Prostate gland (tissue), 2 donors: ENCODE data around the gene PEX7. TPM values are rescaled to one million over a fixed set of nuclear protein-coding genes. Genes with fewer than 3 reads are reported as not detected.

Experiments used
- DNase-seq: peaks from one replicate; pipeline ENCODE4 v3.0.0-alpha.2; 2019; ENCODE audit warnings: low spot score
- H3K27ac ChIP-seq, 2 donors: fragments of 200-600 bp; sonication (generic); 2 replicates each; pipeline ENCODE4 v1.5.1; 2017 to 2019
- H3K27me3 ChIP-seq: fragments of 200-600 bp; sonication (generic); replicated peaks from 2 replicates; pipeline ENCODE4 v1.5.1; 2019; ENCODE audit not compliant: insufficient read depth
- H3K36me3 ChIP-seq, 2 donors: fragments of 200-600 bp; sonication (generic); 1 replicate in 1 of 2; 2 replicates in 1 of 2; pipeline versions ENCODE4 v1.5.1 to v1.8.1; 2017 to 2019
- H3K4me1 ChIP-seq: fragments of 200-600 bp; sonication (generic); replicated peaks from 2 replicates; pipeline ENCODE4 v1.5.1; 2019
- H3K4me3 ChIP-seq, 2 donors: fragments of 200-600 bp; sonication (generic); 2 replicates each; pipeline ENCODE4 v1.5.1; 2017 to 2019
- H3K9me3 ChIP-seq: fragments of 200-600 bp; sonication (generic); 2 replicates; pipeline ENCODE4 v1.5.1; 2017
- POLR2A ChIP-seq: fragments of 450-650 bp; IDR thresholded peaks from one replicate; pipeline ENCODE4 v1.6.1; 2016; ENCODE audit warnings: antibody characterized with exemption, mild to moderate bottlenecking
- POLR2AphosphoS5 ChIP-seq: sonication (generic); formaldehyde crosslinking; IDR thresholded peaks from one replicate; pipeline ENCODE4 v1.6.1; 2017; ENCODE audit warnings: antibody characterized with exemption
- WGBS: methylation state at CpG from one replicate; pipeline ENCODE4 v1.1.5; 2018; 5-methylcytosine and 5-hydroxymethylcytosine counted together
- intact Hi-C: fragments of 100-400 bp; cut with DNase I; formaldehyde crosslinking; loops from one replicate; pipeline ENCODE4 v1.14.2; 2022
- total RNA-seq, 2 donors: library from RNA; depleted of rRNA; stranded (reverse); fragments of >200 nt; gene quantifications; one replicate each; pipeline ENCODE4 v1.1.0, GENCODE V29; 2016
- TF ChIP-seq, protein P1 (sequence below), 4 experiments: fragments of 200-600 bp in 2 of 4; fragments of 450-650 bp in 2 of 4; sonication (generic) in 2 of 4; IDR thresholded peaks; 1 replicate in 3 of 4; 2 replicates in 1 of 4; pipeline ENCODE4 v1.5.1; 2016 to 2019; ENCODE audit warnings: antibody characterized with exemption in 4 of 4, mild to moderate bottlenecking in 2 of 4, moderate library complexity in 2 of 4

Gene PEX7
- total RNA-seq, 2 donors from 2014 or later, result 15.4 to 27.6 TPM

DNA sequence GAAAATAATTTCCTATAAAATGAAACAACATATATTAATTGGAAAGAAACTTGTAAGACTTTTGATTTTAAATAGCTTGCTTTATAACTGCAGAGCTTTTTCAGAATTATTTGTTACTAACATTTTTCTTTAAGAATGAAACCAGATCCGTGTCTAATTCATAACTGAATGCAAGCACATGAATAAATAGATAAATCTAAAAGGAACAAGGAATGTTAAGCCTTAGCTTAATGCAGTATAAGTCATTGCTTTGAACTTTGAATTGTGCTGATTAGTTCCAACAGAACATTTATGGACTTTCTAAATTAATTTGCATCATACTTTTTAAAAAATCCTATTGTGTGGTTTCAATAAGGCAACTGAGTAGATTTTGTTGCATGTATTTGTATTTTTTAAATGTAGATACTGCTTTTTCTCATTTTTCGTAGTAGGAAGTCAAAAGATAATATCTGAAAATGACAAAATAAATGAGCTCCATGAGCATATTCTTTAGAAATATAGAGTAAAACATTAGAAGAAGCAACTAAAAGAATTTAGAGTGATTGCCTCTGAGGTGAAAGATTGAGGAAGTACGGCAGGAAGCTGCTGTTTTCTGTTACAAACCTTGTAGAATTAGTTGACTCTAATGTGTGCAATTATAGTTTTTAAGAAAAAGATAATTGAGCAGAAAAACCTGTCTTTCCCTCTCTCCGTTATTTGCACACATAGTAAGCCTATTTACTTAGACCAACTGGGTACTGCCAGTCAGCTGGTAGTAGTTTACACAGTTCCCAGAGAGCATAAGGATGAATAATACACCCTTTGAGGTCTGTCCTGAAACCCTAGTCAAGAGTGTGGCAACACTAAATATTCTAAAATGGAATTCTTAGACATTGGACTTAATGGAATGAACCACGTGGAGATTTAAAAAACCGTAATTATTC, 67.1 kb downstream of the PEX7 start:
- no peak for TF ChIP-seq POLR2AphosphoS5
- TF ChIP-seq POLR2A, result no peak
- TF ChIP-seq, protein P1, sequence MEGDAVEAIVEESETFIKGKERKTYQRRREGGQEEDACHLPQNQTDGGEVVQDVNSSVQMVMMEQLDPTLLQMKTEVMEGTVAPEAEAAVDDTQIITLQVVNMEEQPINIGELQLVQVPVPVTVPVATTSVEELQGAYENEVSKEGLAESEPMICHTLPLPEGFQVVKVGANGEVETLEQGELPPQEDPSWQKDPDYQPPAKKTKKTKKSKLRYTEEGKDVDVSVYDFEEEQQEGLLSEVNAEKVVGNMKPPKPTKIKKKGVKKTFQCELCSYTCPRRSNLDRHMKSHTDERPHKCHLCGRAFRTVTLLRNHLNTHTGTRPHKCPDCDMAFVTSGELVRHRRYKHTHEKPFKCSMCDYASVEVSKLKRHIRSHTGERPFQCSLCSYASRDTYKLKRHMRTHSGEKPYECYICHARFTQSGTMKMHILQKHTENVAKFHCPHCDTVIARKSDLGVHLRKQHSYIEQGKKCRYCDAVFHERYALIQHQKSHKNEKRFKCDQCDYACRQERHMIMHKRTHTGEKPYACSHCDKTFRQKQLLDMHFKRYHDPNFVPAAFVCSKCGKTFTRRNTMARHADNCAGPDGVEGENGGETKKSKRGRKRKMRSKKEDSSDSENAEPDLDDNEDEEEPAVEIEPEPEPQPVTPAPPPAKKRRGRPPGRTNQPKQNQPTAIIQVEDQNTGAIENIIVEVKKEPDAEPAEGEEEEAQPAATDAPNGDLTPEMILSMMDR (IDR thresholded peaks at IDR 0.05), result no peak
- WGBS, result 66% methylated on average over 6 of the region's 6 CpGs
- no peak for DNase-seq
- Histone ChIP-seq H3K27ac (no peak overlapping the region), H3K36me3 (no peaks in the 10 kb centered on the region), H3K9me3 (no peaks in the 10 kb centered on the region), H3K27me3 (no peaks in the 10 kb centered on the region), H3K4me1 (no peaks in the 10 kb centered on the region), H3K4me3 (no peak overlapping the region)
- intact Hi-C loops, result no loop called here

DNA sequence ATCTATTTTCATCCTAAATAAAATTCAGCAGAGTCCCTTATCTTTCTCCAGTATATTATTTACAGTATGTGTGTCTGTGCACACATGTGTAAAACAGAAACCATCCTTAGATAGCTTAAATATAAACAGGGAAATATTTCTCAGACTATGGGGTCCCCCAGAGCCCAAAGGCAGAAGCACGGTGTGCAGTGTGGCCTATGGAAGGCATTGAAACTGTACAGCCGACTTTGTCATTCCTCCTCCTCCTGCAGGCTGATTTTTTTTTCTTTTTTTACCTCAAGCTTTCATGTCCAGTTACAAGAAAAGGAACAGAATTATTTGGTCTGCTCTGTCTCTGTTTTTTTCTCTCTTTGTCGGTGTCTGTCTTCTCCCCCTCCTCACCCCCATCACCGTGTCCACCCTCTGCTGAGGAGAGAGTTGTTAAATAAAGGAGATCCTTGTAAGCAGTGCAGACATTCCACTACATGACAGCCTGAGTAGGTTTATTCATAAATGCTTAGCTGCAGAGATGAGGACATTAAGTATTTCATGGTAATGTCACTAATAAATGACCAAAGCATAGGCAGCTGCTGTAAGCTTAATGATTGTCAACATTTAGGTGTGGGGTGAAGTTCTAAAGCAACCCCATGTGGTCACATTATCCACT, 67.9 kb downstream of the PEX7 start:
- DNase-seq, result no peak
- no peak overlapping the region for H3K27ac ChIP-seq
- H3K4me1 ChIP-seq, result no peaks in the 10 kb centered on the region
- H3K4me3 ChIP-seq, result no peak overlapping the region
- WGBS, result 78% methylated on average over 4 of the region's 4 CpGs
- intact Hi-C loops, result no loop called here
- TF ChIP-seq, protein P1 (IDR thresholded peaks at IDR 0.05), result no peak
- TF ChIP-seq POLR2AphosphoS5 (no peak), POLR2A (no peak)
- H3K27me3 ChIP-seq, result no peaks in the 10 kb centered on the region
- H3K36me3 ChIP-seq, result no peaks in the 10 kb centered on the region
- H3K9me3 ChIP-seq, result no peaks in the 10 kb centered on the region

DNA sequence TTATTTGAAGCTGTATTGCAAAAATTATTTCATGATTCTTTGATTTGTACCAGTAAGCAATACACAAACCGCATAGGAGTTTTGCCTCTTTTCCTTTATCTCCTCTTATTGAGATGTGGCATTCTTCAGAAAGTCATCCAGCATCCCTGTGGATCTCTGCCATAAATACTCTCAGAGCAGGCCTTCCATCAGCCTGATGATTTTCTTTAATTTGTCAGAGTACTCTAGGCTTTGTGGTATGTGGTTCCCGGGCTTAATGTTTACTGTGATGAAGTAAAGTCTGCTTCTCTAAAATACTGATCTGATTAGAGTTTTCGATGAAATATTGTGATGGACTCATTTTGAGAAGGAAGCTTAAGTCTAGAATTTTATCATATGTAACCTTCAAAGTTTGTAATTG, 68.6 kb downstream of the PEX7 start:
- intact Hi-C loops, result no loop called here
- Histone ChIP-seq H3K36me3 (no peaks in the 10 kb centered on the region), H3K27me3 (no peaks in the 10 kb centered on the region), H3K9me3 (no peaks in the 10 kb centered on the region), H3K4me3 (no peak overlapping the region), H3K4me1 (no peaks in the 10 kb centered on the region), H3K27ac (no peak overlapping the region)
- DNase-seq, result no peak
- 93% methylated on average over 3 of the region's 3 CpGs for WGBS
- TF ChIP-seq POLR2AphosphoS5 (no peak), POLR2A (no peak)
- TF ChIP-seq, protein P1 (IDR thresholded peaks at IDR 0.05), result no peak

DNA sequence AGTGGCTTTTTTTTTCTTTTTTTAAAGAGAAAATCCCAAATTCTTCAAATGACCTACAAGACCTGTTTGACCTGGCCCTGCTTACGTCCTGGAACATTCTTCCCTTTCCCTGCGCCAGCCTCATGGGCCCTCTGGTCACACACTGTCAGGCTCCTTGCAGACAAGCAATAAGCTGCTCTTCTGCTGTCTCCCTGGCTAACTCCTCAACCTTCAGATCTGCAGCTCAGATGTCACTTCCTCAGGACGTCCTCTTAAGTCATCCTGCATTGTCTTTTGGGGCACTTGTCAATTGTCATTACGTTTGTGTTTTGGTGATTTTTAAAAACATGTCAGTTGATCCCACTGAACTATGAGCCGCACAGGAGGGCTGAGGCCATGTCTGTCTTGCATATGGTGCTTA, 70.8 kb downstream of the PEX7 start:
- no peaks in the 10 kb centered on the region for H3K9me3 ChIP-seq
- no peak for TF ChIP-seq POLR2AphosphoS5
- H3K27me3 ChIP-seq, result no peaks in the 10 kb centered on the region
- H3K4me1 ChIP-seq, result no peaks in the 10 kb centered on the region
- H3K27ac ChIP-seq, result no peak overlapping the region
- WGBS, result 84% methylated on average over 5 of the region's 5 CpGs
- intact Hi-C loops, result no loop called here
- no peak overlapping the region for H3K4me3 ChIP-seq
- no peak for DNase-seq
- H3K36me3 ChIP-seq, result no peaks in the 10 kb centered on the region

DNA sequence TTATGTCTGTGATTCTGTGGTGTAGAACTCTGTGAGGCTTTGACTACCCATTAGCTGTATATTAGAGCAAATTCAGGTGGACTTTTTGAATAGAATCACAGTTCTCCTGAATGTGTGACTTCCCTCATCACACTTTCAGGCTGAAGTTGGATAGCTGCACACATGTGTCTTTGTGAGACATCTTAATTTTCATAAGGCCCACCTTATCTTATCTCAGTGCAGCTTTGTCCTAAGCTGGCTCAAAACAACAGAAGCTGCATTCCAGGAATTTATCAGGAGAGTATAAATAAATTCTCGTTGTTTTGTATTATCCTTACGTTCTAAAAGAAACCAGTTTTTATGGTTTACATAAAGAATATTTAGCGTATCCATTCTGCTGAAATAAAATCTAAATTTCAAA, 73.5 kb downstream of the PEX7 start:
- H3K4me1 ChIP-seq, result no peaks in the 10 kb centered on the region

More for the DNA sequence above, 73.5 kb downstream of the PEX7 start:
- TF ChIP-seq POLR2A (no peak), POLR2AphosphoS5 (no peak)
- Histone ChIP-seq H3K4me3 (no peak overlapping the region), H3K27me3 (no peaks in the 10 kb centered on the region), H3K9me3 (no peaks in the 10 kb centered on the region), H3K27ac (no peak overlapping the region), H3K36me3 (peaks cover 0 to 5% of the 10 kb centered on the region in 2 donors)
- 93% methylated on average over 3 of the region's 3 CpGs for WGBS
- intact Hi-C loops, result no loop called here
- DNase-seq, result no peak
